Heart right ventricle (tissue), 16 donors: ENCODE data around the gene THSD7A. TPM values are rescaled to one million over a fixed set of nuclear protein-coding genes. Genes with fewer than 3 reads are reported as not detected.

Source experiments
- ATAC-seq, 8 donors: fragments of 200-7000 bp; cut with Tn5 transposase; one replicate each; pipeline ENCODE4 v1.9.1; 2020; ENCODE audit warnings: mild to moderate bottlenecking in 8 of 8, moderate library complexity in 8 of 8, moderate number of reproducible peaks in 1 of 8
- DNase-seq, 2 donors: peaks; one replicate each; pipeline ENCODE4 v3.0.0-alpha.2; 2020
- H3K27ac ChIP-seq, 10 donors: fragments of 200-600 bp; sonication (generic) in 2 of 10; one replicate each; pipeline versions ENCODE4 v1.5.0 to v1.8.0; 2020 to 2022; ENCODE audit warnings: mild to moderate bottlenecking in 3 of 10
- H3K27me3 ChIP-seq, 7 donors: fragments of 200-600 bp; one replicate each; pipeline ENCODE4 v1.8.0; 2021 to 2022; ENCODE audit warnings: mild to moderate bottlenecking in 2 of 7
- H3K36me3 ChIP-seq, 9 donors: fragments of 200-600 bp; sonication (generic) in 1 of 9; one replicate each; pipeline versions ENCODE4 v1.5.0 to v1.8.0; 2020 to 2022; ENCODE audit warnings: mild to moderate bottlenecking in 2 of 9
- H3K4me1 ChIP-seq, 9 donors: fragments of 200-600 bp; sonication (generic) in 1 of 9; one replicate each; pipeline versions ENCODE4 v1.5.0 to v1.8.0; 2020 to 2022; ENCODE audit warnings: mild to moderate bottlenecking in 4 of 9
- H3K4me3 ChIP-seq, 10 donors: fragments of 200-600 bp; sonication (generic) in 2 of 10; one replicate each; pipeline versions ENCODE4 v1.5.0 to v1.8.0; 2020 to 2022; ENCODE audit warnings: mild to moderate bottlenecking in 7 of 10, moderate library complexity in 2 of 10
- H3K9me3 ChIP-seq, 11 donors: fragments of 200-600 bp in 10 of 11; sonication (generic) in 2 of 11; one replicate each; pipeline versions ENCODE4 v1.5.0 to v1.8.0; 2013 to 2022; ENCODE audit warnings: mild to moderate bottlenecking in 2 of 11, control low read depth in 1 of 11, moderate library complexity in 1 of 11
- WGBS, 2 donors: extraction: QIAGEN DNeasy Blood & Tissue Kit; methylation state at CpG; one replicate each; pipeline ENCODE4 v1.1.7; 2013; ENCODE audit warnings: inconsistent platforms in 1 of 2; 5-methylcytosine and 5-hydroxymethylcytosine counted together
- intact Hi-C, 10 donors: fragments of 100-400 bp; cut with DNase I; formaldehyde crosslinking; loops; one replicate each; pipeline versions ENCODE4 v1.11.1 to v1.14.2; 2022
- polyA plus RNA-seq, 2 donors: library from polyadenylated mRNA; stranded (reverse); fragments of 200-250 nt; gene quantifications; one replicate each; pipeline ENCODE4 v1.2.3, GENCODE V29; 2013
- total RNA-seq, 10 donors: library from RNA; stranded (reverse); fragmentation: NEBNext Ultra II Directional in 3 of 10; extraction: Animal tissue kit (Norgen Biotek cat#: 25700) in 3 of 10; gene quantifications; one replicate each; pipeline versions ENCODE4 v1.2.1 to v1.2.4, GENCODE V29; 2021 to 2023
- TF ChIP-seq, protein P1 (sequence below), 9 donors: fragments of 200-600 bp; sonication (generic) in 2 of 9; IDR thresholded peaks; one replicate each; pipeline versions ENCODE4 v1.5.0 to v1.8.0; 2021 to 2022; ENCODE audit warnings: antibody characterized with exemption in 9 of 9, mild to moderate bottlenecking in 5 of 9, moderate library complexity in 1 of 9
- donor health status: Arrhythmogenic right ventricular cardiomyopathy.
- donor health status: ischemic (EF 13 %, LVEDD 7.1; RV severe dilation, severe dysfunction).
- donor health status: healthy with polysubstance abuse.
- donor health status: DM: no; HTN: yes; CAD: no.
- donor health status: DM: no; HTN: no; CAD: no.
- donor health status: ischemic (EF 25% LVEDD 6.9; RV normal size, moderate dysfunction).
- donor health status: ischemic (EF 25% LVEDD 5.7; RV mildly dilated, moderate dysfunction).
- donor health status: healthy.
- donor health status: DM: yes; HTN: yes; CAD: no.
- donor health status: Ischemic cardiomyopathy.
- donor health status: ischemic (EF 35%, LVEDD 5.7; RV mildly dilated, moderate dysfunction).
- donor health status: nonischemic (EF 11% LVEDD 7.7; RV severe dilation, severe dysfunction).
- donor health status: DM: yes; HTN: yes; CAD: no.
- donor health status: PGD.
- donor health status: ischemic (EF 29% LVEDD 5.4; RV normal size, mild dysfunction).
- donor health status: nonischemic (EF 23%, LVEDD 6.1; RV moderate dilation, normal function).

THSD7A gene
- total and polyA plus RNA-seq, 12 donors = 0.22 to 3.4 (median 1.2) TPM

DNA sequence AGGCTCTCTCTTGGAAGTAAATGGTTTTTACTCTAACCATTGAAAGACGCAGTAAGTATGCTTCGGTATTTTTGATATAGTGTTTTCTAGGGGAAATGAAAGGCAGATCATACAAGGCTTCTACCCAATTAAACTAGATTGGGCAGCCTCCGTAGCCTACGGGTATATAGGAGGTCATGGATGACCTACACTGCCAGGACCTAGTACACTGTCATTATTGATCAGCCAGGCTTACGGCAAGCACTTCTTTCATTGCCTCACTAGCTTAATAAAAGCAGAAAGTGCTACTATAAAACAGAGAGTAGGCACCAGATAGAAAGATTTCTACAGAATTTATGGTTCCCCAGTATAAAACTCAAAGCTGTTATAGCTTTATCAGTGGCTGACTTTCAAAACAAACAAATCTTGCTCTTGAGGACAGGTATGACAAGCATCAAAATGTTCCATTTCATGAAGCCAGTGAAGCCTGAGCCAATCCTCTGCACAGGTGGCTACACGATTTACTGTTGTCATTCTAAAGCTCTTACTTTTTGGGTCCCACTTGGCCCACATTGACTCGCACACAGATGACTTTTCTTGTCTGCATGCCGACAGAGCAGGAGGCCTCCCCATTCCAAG is 358.1 kb downstream of the THSD7A start:
- DNase-seq = no peak
- Histone ChIP-seq H3K36me3 (no peaks in the 10 kb centered on the region), H3K27ac (no peak overlapping the region), H3K27me3 (no peaks in the 10 kb centered on the region), H3K4me3 (no peak overlapping the region), H3K9me3 (no peaks in the 10 kb centered on the region), H3K4me1 (no peaks in the 10 kb centered on the region)
- TF ChIP-seq, protein P1, sequence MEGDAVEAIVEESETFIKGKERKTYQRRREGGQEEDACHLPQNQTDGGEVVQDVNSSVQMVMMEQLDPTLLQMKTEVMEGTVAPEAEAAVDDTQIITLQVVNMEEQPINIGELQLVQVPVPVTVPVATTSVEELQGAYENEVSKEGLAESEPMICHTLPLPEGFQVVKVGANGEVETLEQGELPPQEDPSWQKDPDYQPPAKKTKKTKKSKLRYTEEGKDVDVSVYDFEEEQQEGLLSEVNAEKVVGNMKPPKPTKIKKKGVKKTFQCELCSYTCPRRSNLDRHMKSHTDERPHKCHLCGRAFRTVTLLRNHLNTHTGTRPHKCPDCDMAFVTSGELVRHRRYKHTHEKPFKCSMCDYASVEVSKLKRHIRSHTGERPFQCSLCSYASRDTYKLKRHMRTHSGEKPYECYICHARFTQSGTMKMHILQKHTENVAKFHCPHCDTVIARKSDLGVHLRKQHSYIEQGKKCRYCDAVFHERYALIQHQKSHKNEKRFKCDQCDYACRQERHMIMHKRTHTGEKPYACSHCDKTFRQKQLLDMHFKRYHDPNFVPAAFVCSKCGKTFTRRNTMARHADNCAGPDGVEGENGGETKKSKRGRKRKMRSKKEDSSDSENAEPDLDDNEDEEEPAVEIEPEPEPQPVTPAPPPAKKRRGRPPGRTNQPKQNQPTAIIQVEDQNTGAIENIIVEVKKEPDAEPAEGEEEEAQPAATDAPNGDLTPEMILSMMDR (IDR thresholded peaks at IDR 0.05) = no peak
- whole genome bisulfite sequencing, 2 donors = 95% methylated on average over 8 of the region's 8 CpGs
- no peak for ATAC-seq
- intact Hi-C loops = no loop called here

DNA sequence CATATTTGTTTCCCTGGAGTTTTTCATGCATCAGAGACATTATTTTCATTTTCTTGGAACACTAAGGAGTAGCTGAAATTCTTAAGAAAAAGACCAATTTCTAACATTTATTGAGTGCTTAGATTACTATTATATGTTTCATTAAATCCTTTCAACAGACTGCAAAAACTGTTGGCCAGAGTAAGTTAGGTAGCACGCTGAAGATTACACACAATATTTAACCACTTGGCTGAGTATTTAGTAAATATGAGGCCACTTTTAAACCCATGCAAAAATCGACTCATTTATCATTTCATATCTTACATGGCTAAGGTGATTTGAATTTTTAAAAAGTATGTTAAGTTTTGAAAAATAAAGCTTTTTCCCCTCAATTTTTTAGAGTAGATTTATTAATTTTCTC is 358.8 kb downstream of the THSD7A start:
- no peaks in the 10 kb centered on the region for H3K36me3 ChIP-seq
- DNase-seq (no peak), ATAC-seq (no peak)
- no peaks in the 10 kb centered on the region for H3K9me3 ChIP-seq
- H3K4me1 ChIP-seq = no peaks in the 10 kb centered on the region
- H3K27me3 ChIP-seq = no peaks in the 10 kb centered on the region
- no peak overlapping the region for H3K4me3 ChIP-seq
- no peak overlapping the region for H3K27ac ChIP-seq
- intact Hi-C loops = no loop called here
- TF ChIP-seq, protein P1 (IDR thresholded peaks at IDR 0.05) = no peak
- WGBS, 2 donors = 90% methylated on average over 2 of the region's 2 CpGs

DNA sequence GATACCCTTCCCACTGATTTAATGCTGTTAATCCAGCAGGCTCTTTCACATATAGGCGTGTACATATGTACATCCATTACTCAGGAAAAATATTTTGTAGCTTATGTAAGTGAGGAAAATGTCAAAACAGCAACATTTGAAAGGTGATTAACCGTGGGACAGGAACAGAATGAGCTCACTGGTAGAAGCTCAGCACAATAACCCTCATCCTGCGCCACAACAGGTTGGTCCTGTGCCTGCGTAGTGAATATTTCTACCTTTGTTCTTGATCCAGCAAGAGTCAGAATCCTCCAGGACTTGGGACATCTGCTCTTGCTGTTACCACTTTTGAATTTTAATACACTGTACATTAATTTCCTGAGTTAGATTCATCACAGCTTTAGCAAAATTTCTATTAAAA is 359.4 kb downstream of the THSD7A start:
- TF ChIP-seq, protein P1 (IDR thresholded peaks at IDR 0.05) = no peak
- DNase-seq (no peak), ATAC-seq (no peak)
- intact Hi-C loops = no loop called here
- H3K4me1 ChIP-seq = no peaks in the 10 kb centered on the region
- H3K4me3 ChIP-seq = no peak overlapping the region
- H3K9me3 ChIP-seq = no peaks in the 10 kb centered on the region
- H3K36me3 ChIP-seq = no peaks in the 10 kb centered on the region
- no peaks in the 10 kb centered on the region for H3K27me3 ChIP-seq
- H3K27ac ChIP-seq = no peak overlapping the region
- WGBS, 2 donors = 84 to 93% methylated on average over 4 of the region's 4 CpGs

DNA sequence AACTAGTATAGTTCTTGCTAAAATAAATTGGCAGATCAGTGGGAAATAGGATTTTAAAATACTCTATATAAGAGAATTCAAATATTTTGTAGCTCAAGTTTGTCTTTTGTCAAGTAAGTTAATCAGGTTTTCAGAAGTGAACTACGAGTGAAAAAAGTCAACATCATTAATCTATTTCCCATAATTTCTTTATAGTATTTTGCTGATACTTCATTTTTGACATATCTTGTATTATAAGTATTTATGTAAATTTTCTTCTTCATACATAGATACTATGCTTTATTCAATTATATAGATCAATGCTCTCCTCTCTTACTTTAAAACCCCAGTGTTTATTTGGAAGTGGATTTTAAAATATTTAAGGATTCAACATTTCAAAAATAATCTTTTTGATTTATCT is 360.7 kb downstream of the THSD7A start:
- Histone ChIP-seq H3K27ac (no peak overlapping the region), H3K9me3 (no peaks in the 10 kb centered on the region), H3K27me3 (no peaks in the 10 kb centered on the region), H3K36me3 (no peaks in the 10 kb centered on the region), H3K4me3 (no peak overlapping the region), H3K4me1 (no peaks in the 10 kb centered on the region)
- TF ChIP-seq, protein P1 (IDR thresholded peaks at IDR 0.05) = no peak
- DNase-seq (no peak), ATAC-seq (no peak)
- intact Hi-C loops = no loop called here
- 97 to 98% methylated on average over 1 of the region's 1 CpG for WGBS, 2 donors
